Activated gamma-delta T cell (primary cell): Measurements from ENCODE around the gene CPSF4L.

Experiments
- DNase-seq: peaks from one replicate; lab custom pipeline; 2025; lab: John Stamatoyannopoulos, UW

CPSF4L gene

GRCh38 chr17:73232587-73233373, 28.9 kb downstream of the CPSF4L start:
- DNase-seq, result no peak

- DNase-seq, result peak; percentile 93
These were observed 29.7 kb downstream of the CPSF4L start for GRCh38 chr17:73231841-73232586.

- no peak for DNase-seq
These were observed 30.3 kb downstream of the CPSF4L start for GRCh38 chr17:73231395-73231794.

- no peak for DNase-seq
These were observed 31.6 kb downstream of the CPSF4L start for GRCh38 chr17:73230088-73230487.

- DNase-seq, result no peak
These were observed 32.9 kb downstream of the CPSF4L start for GRCh38 chr17:73228748-73229236.

- no peak for DNase-seq
These were observed 33.7 kb downstream of the CPSF4L start for GRCh38 chr17:73227944-73228343.

- no peak for DNase-seq
These were observed 34.3 kb downstream of the CPSF4L start for GRCh38 chr17:73227379-73227778.

- no peak for DNase-seq
These were observed 35.0 kb downstream of the CPSF4L start for GRCh38 chr17:73226556-73227172.

GRCh38 chr17:73224663-73225305, 36.9 kb downstream of the CPSF4L start:
- DNase-seq, result no peak

- DNase-seq, result no peak
These were observed 37.4 kb downstream of the CPSF4L start for GRCh38 chr17:73224237-73224636.

GRCh38 chr17:73223626-73224230, 38.0 kb downstream of the CPSF4L start:
- DNase-seq, result no peak

- no peak for DNase-seq
These were observed 46.2 kb downstream of the CPSF4L start for GRCh38 chr17:73215447-73215846.

- no peak for DNase-seq
These were observed 46.8 kb downstream of the CPSF4L start for GRCh38 chr17:73214851-73215250.

- no peak for DNase-seq
These were observed 47.7 kb downstream of the CPSF4L start for GRCh38 chr17:73214008-73214407.

GRCh38 chr17:73211745-73212144, 49.9 kb downstream of the CPSF4L start:
- DNase-seq, result no peak

- DNase-seq, result no peak
These were observed 51.5 kb downstream of the CPSF4L start for GRCh38 chr17:73210002-73210678.

- no peak for DNase-seq
These were observed 52.2 kb downstream of the CPSF4L start for GRCh38 chr17:73209436-73209835.

GRCh38 chr17:73208139-73208827, 53.4 kb downstream of the CPSF4L start:
- DNase-seq, result no peak

- no peak for DNase-seq
These were observed 56.2 kb downstream of the CPSF4L start for GRCh38 chr17:73205459-73205961.

GRCh38 chr17:73203788-73204479, 57.7 kb downstream of the CPSF4L start:
- DNase-seq, result peak; percentile 24
